GM18861 (cell line): Measurements from ENCODE around the gene TREX2.

Experiments used
- ATAC-seq: cut with Tn5 transposase; IDR thresholded peaks from one replicate; pipeline ENCODE4 v1.9.1; 2021; ENCODE audit not compliant: unreplicated experiment

The TREX2 gene

GRCh38 chrX:153457136-153457825, 11.4 kb upstream of the TREX2 start:
- ATAC-seq, result no peak

GRCh38 chrX:153456704-153457103, 10.8 kb upstream of the TREX2 start:
- ATAC-seq, result no peak

- no peak for ATAC-seq
Measured at GRCh38 chrX:153456161-153456560, 10.3 kb upstream of the TREX2 start.

GRCh38 chrX:153455571-153455970, 9.7 kb upstream of the TREX2 start:
- ATAC-seq, result no peak

GRCh38 chrX:153454901-153455550, 9.2 kb upstream of the TREX2 start:
- ATAC-seq, result no peak

GRCh38 chrX:153450949-153451277, 5.1 kb upstream of the TREX2 start:
- no peak for ATAC-seq

GRCh38 chrX:153450114-153450948, 4.5 kb upstream of the TREX2 start:
- ATAC-seq, result no peak

- ATAC-seq, result no peak
Measured at GRCh38 chrX:153449368-153450113, 3.7 kb upstream of the TREX2 start.

- ATAC-seq, result no peak
Measured at GRCh38 chrX:153448556-153449367, 2.9 kb upstream of the TREX2 start.

- ATAC-seq, result no peak
Measured at GRCh38 chrX:153447581-153447960, 1.7 kb upstream of the TREX2 start.

- ATAC-seq, result no peak
Measured at GRCh38 chrX:153446950-153447580, 1.2 kb upstream of the TREX2 start.

- no peak for ATAC-seq
Measured at GRCh38 chrX:153446636-153446936, 730 bp upstream of the TREX2 start.

- ATAC-seq, result no peak
Measured at GRCh38 chrX:153445106-153445855, 575 bp downstream of the TREX2 start.

- ATAC-seq, result no peak
Measured at GRCh38 chrX:153444333-153445011, 1.4 kb downstream of the TREX2 start.

- ATAC-seq, result no peak
Measured at GRCh38 chrX:153443476-153444332, 2.2 kb downstream of the TREX2 start.

- ATAC-seq, result no peak
Measured at GRCh38 chrX:153442463-153442862, 3.4 kb downstream of the TREX2 start.

GRCh38 chrX:153441981-153442380, 3.9 kb downstream of the TREX2 start:
- no peak for ATAC-seq

GRCh38 chrX:153441296-153441695, 4.6 kb downstream of the TREX2 start:
- no peak for ATAC-seq
